HG02678 (cell line): ENCODE measurements around the gene STK11.
"Not testable (repeated sequence)": the region's sequence is repeated elsewhere in the genome, so short reads cannot be mapped to it uniquely, and the experiment has no call there.

ENCODE experiments used
- ATAC-seq: cut with Tn5 transposase; IDR thresholded peaks from one replicate; pipeline ENCODE4 v1.9.1; 2021; ENCODE audit warnings: mild to moderate bottlenecking, moderate library complexity; ENCODE audit not compliant: unreplicated experiment

STK11 gene

GRCh38 chr19:1235625-1236538 lies 30.3 kb downstream of the STK11 start:
- ATAC-seq, result no peak

GRCh38 chr19:1236576-1236975 lies 31.0 kb downstream of the STK11 start:
- ATAC-seq, result no peak

DNA sequence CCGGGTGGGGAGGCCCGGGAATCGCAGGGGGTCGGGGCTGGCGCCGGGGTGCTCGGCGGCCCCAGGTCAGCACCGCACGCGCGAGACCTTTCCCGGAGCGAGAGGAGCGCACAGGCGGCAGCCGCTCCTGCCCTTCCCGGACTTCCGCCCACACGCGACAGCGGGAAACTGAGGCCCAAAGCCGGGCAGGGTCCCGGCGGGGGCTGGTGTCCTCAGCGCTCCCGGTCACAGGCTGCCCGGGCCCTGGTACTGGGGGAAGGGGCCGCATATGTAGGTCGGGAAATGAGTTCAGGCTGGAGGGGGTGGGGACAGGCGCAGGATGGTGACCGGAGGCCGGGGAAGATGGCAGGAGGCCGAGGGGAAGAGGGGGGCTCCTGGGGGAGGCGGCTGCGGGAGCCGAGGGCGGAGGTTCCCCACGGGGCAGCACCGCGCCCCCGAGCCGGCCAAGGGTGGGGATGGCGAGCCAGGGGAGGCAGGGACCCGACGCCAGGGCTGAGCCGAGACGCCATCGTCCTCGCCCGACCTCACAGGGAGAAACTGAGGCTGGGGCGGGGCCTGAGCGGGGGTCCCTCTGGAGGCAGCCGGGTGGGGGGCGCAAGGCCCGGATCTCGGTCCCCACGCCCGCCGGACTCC lies 31.6 kb downstream of the STK11 start:
- no peak for ATAC-seq

DNA sequence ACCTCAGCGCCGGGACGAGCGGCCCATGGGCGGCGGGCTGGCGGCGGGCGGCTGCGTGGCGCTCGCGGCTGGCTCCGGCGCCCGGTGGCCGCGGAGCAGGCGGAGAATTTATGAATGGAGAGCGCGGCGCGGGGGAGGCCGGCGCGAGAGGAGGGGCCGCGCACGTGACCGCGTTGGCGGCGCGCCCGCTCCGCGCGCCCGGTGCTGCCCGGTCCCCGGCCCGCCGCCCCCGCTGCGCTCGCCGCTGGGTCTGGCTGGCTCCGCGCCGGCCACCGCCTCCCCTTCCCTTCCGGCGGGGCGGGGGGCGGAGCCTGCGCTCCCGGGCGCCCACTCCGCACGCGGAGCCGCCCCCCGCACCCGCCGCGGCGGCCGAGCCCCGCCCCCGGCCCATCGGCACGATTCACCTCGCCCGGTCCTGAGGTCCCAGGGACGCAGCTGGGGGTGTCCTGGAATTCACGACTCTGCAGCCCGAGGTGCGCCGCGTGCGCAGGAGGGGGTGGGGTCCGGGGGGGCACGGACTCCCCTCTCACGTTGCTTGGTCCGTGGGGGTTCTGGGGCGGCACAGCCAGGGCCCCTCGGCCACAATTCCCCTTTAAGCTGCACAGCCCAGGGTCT lies 32.3 kb downstream of the STK11 start, which contains the start of gene CBARP:
Gene CBARP (minus strand): TSS at position 252 of the 615 bp plus-strand sequence. CDS start 1,905 bp downstream, outside the sequence.
- ATAC-seq, result no peak

DNA sequence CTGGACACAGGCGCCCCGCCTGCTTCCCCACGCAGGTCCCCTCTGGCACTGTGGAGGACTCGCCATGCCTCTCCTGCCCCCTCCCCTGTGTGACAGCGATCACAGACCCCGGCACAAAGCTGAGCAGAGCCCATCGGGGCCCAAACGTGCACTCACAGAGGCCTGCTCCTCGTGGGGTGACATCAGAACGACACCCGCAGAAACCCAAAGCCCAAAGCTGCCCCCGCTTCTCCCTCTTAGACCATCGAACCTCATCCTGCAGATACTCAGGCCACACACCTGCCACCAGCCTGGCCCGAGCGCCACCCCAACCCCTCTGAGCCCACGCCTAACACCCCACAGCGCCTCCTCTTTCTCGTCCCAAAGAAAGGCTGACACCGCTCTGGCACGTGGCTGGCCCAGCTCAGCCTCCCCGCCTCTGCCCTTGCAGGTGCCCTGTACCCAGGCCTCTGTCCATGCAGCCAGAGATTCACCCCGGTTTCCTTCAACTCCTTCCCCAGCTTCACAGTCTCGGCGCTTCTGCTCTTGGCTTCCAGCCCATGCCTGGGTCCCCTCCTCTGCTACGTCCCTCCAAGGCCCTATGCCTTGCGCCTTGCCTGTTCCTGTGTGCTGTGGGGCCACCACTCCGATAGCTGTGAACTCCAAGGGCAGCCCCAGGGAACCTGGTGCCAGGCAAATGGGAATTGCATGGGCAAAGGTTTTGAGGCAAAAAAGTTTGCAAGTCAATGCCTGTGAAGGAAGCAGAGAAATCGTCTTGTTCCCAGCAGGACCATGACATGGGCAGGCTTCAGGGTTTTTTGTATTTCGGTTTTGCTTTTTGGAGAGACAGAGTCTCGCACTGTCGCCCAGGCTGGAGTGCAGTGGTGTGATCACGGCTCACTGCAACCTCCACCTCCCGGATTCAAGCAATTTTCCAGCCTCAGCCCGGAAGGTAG lies 33.1 kb downstream of the STK11 start:
- no peak for ATAC-seq

- ATAC-seq, result no peak
Measured at GRCh38 chr19:1239420-1239795, 33.8 kb downstream of the STK11 start.

GRCh38 chr19:1239796-1240737 lies 34.5 kb downstream of the STK11 start:
- peak; percentile 39 for ATAC-seq

DNA sequence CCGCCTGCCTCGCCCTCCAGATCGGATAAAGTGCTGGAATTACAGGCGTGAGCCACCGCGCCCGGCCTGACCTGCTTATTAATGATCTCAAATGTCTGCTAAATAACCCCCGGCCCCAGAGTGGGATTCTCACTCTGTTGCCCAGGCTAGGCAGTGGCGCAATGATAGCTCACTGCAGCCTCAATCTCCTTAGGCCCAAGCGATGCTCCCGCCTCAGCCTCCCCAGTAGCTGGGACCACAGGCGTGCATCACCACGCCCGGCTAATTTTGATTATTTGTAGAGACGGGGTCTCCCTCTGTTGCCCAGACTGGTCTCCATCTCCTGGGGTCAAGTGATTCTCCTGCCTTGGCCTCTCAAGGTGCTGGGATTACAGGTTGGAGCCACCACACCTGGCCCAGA lies 35.3 kb downstream of the STK11 start:
- no peak for ATAC-seq

DNA sequence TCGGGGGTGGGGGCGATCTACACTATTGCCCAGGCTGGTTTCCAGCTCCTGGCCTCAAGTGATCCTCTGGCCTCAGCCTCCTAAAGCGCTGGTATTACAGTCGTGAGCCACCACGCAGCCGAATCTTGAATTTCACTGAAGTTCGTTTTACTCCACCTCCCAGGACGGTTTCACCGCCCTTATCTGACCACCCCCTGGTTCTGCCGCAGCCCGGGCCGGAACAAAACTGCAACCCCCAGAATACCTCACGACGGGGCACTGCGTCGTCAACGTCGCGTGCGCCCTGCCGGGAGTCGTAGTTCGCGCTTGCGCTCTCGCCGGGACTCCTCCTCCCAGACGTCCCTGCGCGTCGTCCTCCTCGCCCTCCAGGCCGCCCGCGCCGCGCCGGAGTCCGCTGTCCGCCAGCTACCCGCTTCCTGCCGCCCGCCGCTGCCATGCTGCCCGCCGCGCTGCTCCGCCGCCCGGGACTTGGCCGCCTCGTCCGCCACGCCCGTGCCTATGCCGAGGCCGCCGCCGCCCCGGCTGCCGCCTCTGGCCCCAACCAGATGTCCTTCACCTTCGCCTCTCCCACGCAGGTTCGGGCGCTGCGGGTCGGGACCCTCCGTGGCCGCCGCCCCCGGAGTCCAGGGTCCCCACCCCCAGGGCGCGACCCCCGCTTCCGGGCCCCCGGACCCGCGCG lies 36.0 kb downstream of the STK11 start, which contains the start of gene ATP5F1D:
Gene ATP5F1D (plus strand): TSS at position 335 of the 679 bp plus-strand sequence. CDS start 100 bp downstream, at position 435.
- ATAC-seq, result peak; percentile 61

GRCh38 chr19:1243768-1244692 lies 38.5 kb downstream of the STK11 start:
- no peak for ATAC-seq

DNA sequence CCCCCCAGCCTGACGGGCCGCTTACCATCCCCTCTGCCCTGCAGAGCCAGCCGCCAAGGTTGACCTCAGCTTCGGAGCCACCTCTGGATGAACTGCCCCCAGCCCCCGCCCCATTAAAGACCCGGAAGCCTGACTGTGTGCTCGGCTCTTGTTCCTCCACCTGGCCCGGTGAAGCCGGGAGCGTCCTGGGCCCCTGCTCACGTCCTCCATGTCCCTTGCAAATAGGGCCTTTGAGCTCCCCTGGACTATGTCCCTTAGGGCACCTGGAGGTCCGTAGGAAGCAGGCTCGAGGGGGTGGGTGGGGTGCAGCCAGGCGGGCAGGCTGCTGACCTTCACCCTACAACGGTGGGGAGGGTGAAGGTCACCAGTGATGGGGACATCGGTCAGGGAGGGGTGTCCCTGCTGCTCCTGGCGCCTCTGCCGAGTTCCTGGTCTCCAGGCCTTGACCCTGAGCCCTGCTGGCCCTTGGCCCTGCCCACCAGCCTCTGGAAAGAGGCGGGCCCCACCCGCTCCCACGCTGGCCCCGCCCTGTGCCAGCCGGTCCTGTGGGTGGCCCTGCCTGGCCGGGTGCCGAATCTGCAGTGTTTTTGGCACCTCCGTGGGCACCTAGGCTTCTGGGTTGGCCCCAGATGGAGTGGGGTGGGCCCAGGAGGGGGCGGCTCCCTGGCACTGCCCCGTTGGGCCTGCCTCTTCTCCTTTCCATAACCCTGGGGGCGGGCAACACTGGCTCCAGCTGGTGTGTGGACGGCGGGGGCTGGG lies 39.3 kb downstream of the STK11 start:
- no peak for ATAC-seq

DNA sequence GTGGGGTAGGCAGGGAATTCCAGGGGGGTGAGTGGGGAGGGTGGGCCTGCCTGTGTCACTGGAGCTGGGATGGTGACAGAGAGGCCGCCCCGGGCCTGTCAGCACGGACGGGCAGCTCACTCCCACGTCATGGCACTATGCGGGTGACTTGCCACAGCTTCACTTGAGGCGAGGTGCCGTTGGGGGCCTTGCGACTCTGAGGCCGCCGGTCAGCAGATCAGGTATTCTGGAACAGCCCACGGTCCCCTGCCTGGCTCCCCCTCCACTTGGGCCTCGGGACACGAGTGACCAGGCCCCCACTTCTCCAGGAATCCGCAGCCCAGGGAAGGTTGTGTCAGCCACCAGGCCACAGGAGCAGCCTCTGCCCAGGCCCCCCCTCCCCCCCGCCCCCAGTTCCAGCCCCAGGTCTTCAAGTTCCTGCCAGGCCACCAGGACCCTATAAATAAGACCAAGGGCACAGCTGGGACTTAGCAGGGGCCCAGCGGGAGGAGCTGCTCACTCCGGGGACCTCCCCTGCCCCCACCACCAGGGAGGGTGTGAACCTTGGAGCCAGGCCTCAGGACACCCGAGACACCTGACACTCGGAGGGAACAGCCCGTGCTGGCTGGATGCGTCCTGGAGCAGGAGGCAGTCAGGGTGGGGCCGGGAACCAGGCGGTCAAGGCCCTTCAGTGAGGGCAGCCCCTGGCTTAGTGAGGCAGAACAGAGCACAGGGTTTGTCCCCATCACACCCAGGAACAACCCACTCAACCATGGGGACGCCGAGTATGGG lies 40.1 kb downstream of the STK11 start:
- no peak for ATAC-seq

DNA sequence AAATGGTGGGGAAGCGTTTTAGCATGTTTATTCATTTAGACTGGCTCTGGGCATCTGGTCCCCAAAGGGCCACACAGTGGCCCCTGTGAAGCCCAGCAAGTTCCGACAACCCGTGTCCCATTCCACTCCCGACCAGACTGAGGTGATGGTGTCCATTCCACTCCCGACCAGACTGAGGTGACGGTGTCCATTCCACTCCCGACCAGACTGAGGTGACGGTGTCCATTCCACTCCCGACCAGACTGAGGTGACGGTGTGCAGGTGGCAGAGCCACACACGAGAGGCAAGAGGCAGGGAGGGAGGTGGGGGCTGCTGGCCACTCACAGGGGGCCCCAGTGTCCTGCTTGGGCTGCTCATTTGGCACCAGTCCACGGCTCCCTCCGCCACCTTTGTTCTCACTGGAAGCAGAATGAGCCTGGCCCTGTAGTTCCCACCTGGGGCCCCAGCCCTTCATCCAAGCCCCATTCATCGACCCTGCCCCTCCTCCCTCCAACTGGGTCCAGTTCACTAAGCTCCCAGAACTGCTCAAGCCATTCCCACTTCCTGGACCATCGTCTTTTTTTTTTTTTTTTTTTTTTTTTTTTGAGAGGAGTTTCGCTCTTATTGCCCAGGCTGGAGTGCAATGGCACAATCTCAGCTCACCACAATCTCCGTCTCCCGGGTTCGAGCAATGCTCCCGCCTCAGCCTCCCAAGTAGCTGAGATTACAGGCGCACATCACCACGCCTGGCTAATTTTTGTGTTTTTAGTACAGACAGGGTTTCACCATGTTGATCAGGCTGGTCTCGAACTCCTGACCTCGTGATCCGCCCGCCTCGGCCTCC lies 40.9 kb downstream of the STK11 start:
- not testable (repeated sequence) for ATAC-seq

GRCh38 chr19:1247748-1248138 lies 42.2 kb downstream of the STK11 start:
- ATAC-seq, result no peak

GRCh38 chr19:1248139-1248785 lies 42.7 kb downstream of the STK11 start, which contains the start of gene MIDN:
MIDN (plus strand) TSS chr19:1248583; CDS start chr19:1250297, 1,714 bp downstream.
- peak; percentile 12 for ATAC-seq
